ENCODE results near the gene SLC6A20.

DNA sequence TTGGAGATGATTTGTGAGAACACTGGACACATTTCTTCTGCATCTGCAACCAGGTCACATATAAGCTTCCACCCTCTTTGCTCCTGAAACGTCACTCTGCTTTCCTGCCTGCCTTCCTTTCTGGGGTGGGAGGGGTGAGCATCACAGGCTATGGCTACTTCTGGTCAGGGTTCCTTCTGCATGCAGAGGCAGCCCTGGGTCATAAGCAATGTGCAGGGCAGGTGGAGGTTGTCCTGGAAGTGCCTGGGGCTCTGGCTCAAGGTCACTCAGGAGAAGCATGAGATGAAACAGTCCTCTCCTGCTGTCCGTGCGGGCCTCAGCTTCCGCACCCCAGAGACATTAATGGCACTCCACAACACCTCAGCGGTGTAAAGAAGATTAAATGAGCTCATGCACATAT lies 15.1 kb downstream of the SLC6A20 start:
- TF ChIP-seq, protein P1, sequence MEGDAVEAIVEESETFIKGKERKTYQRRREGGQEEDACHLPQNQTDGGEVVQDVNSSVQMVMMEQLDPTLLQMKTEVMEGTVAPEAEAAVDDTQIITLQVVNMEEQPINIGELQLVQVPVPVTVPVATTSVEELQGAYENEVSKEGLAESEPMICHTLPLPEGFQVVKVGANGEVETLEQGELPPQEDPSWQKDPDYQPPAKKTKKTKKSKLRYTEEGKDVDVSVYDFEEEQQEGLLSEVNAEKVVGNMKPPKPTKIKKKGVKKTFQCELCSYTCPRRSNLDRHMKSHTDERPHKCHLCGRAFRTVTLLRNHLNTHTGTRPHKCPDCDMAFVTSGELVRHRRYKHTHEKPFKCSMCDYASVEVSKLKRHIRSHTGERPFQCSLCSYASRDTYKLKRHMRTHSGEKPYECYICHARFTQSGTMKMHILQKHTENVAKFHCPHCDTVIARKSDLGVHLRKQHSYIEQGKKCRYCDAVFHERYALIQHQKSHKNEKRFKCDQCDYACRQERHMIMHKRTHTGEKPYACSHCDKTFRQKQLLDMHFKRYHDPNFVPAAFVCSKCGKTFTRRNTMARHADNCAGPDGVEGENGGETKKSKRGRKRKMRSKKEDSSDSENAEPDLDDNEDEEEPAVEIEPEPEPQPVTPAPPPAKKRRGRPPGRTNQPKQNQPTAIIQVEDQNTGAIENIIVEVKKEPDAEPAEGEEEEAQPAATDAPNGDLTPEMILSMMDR (IDR thresholded peaks at IDR 0.05; ENCODE audit: low read depth, low read length, missing input control) = no peak
- TF ChIP-seq TAF1 (conservative IDR thresholded peaks at IDR 0.05) (no peak), RAD21 (IDR thresholded peaks at IDR 0.05) (no peak), YY1 (IDR thresholded peaks at IDR 0.05) (no peak), JUND (IDR thresholded peaks at IDR 0.05) (no peak)
- TF ChIP-seq, protein P2, sequence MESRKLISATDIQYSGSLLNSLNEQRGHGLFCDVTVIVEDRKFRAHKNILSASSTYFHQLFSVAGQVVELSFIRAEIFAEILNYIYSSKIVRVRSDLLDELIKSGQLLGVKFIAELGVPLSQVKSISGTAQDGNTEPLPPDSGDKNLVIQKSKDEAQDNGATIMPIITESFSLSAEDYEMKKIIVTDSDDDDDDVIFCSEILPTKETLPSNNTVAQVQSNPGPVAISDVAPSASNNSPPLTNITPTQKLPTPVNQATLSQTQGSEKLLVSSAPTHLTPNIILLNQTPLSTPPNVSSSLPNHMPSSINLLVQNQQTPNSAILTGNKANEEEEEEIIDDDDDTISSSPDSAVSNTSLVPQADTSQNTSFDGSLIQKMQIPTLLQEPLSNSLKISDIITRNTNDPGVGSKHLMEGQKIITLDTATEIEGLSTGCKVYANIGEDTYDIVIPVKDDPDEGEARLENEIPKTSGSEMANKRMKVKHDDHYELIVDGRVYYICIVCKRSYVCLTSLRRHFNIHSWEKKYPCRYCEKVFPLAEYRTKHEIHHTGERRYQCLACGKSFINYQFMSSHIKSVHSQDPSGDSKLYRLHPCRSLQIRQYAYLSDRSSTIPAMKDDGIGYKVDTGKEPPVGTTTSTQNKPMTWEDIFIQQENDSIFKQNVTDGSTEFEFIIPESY (IDR thresholded peaks at IDR 0.05) = no peak
- TF ChIP-seq, protein P3, sequence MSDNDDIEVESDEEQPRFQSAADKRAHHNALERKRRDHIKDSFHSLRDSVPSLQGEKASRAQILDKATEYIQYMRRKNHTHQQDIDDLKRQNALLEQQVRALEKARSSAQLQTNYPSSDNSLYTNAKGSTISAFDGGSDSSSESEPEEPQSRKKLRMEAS (IDR thresholded peaks at IDR 0.05) = no peak
- TF ChIP-seq, protein P4, sequence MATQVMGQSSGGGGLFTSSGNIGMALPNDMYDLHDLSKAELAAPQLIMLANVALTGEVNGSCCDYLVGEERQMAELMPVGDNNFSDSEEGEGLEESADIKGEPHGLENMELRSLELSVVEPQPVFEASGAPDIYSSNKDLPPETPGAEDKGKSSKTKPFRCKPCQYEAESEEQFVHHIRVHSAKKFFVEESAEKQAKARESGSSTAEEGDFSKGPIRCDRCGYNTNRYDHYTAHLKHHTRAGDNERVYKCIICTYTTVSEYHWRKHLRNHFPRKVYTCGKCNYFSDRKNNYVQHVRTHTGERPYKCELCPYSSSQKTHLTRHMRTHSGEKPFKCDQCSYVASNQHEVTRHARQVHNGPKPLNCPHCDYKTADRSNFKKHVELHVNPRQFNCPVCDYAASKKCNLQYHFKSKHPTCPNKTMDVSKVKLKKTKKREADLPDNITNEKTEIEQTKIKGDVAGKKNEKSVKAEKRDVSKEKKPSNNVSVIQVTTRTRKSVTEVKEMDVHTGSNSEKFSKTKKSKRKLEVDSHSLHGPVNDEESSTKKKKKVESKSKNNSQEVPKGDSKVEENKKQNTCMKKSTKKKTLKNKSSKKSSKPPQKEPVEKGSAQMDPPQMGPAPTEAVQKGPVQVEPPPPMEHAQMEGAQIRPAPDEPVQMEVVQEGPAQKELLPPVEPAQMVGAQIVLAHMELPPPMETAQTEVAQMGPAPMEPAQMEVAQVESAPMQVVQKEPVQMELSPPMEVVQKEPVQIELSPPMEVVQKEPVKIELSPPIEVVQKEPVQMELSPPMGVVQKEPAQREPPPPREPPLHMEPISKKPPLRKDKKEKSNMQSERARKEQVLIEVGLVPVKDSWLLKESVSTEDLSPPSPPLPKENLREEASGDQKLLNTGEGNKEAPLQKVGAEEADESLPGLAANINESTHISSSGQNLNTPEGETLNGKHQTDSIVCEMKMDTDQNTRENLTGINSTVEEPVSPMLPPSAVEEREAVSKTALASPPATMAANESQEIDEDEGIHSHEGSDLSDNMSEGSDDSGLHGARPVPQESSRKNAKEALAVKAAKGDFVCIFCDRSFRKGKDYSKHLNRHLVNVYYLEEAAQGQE (IDR thresholded peaks at IDR 0.05) = no peak
